ENCODE results near the gene SLC22A13. TPM values are rescaled to one million over a fixed set of nuclear protein-coding genes. Genes with fewer than 3 reads are reported as not detected.

The SLC22A13 gene, protein sequence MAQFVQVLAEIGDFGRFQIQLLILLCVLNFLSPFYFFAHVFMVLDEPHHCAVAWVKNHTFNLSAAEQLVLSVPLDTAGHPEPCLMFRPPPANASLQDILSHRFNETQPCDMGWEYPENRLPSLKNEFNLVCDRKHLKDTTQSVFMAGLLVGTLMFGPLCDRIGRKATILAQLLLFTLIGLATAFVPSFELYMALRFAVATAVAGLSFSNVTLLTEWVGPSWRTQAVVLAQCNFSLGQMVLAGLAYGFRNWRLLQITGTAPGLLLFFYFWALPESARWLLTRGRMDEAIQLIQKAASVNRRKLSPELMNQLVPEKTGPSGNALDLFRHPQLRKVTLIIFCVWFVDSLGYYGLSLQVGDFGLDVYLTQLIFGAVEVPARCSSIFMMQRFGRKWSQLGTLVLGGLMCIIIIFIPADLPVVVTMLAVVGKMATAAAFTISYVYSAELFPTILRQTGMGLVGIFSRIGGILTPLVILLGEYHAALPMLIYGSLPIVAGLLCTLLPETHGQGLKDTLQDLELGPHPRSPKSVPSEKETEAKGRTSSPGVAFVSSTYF
- total RNA-seq (2012; rRNA removed) (under 0.01 TPM in 2 replicates), polyA plus RNA-seq (2012; rRNA removed) (0.22 and 0.29 TPM in 2 replicates), Bru-seq, nascent RNA (percentile 52 among the genes with signal in this experiment), BruChase-seq, experiment 1, labeled RNA remaining after a 6-hour chase (percentile 41 among the genes with signal in this experiment), BruChase-seq, experiment 2, labeled RNA remaining after a 2-hour chase (percentile 41 among the genes with signal in this experiment)
- polyA plus RNA-seq (2012; cell fraction: cytosol; rRNA removed), result 0.02 TPM in 1 of 2 replicates, not detected in the other
- 1.4 and 1.8 TPM in 2 replicates for polyA plus RNA-seq (2012; cell fraction: nucleus; rRNA removed; ENCODE audit: low replicate concordance)
- long read RNA-seq, result 0 reads

DNA sequence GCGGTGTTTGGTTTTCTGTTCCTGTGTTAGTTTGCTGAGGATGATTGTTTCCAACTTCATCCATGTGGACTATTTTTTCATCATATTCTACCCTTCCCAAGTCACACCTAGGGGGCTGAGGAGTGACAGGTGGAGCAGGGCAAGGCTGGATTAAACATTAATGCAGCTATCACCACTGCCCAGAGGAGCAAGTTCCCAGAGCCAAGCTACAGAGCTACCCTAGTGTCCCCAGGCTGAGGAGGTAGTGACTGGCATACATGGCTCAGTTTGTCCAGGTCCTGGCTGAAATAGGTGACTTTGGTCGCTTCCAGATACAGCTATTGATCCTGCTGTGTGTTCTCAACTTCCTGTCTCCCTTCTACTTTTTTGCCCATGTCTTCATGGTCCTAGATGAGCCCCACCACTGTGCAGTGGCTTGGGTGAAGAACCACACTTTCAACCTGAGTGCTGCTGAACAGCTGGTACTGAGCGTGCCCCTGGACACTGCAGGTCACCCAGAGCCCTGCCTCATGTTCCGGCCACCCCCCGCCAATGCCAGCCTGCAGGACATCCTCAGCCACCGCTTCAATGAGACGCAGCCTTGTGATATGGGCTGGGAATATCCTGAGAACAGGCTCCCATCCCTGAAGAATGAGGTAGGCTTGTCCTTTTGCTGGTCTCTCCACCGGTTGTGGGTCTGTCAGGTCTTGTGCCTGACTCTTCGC is at the start of gene SLC22A13:
Gene SLC22A13 (plus strand): TSS at position 209 of the 704 bp plus-strand sequence. CDS start 49 bp downstream, at position 258.
- Histone ChIP-seq H4K20me1 (ENCODE audit: insufficient read depth, low read length) (no peaks in the 10 kb centered on the region), H2AK5ac (ENCODE audit: low read depth, low read length) (no peak within 1 kb of the TSS), H3K27me3 (ENCODE audit: control insufficient read depth, insufficient read depth, low read length) (no peaks in the 10 kb centered on the region), H3K4ac (ENCODE audit: low read depth, low read length) (no peak within 1 kb of the TSS), H2BK15ac (ENCODE audit: low read depth, low read length) (no peak within 1 kb of the TSS), H3K18ac (ENCODE audit: low read depth, low read length) (no peak within 1 kb of the TSS), H4K91ac (ENCODE audit: insufficient read depth, low read depth, low read length) (no peak within 1 kb of the TSS), H3K56ac (ENCODE audit: extremely low read depth, insufficient read depth, low read length) (no peak within 1 kb of the TSS), H3K4me3 (ENCODE audit: insufficient read depth, low read depth, low read length) (no peak within 1 kb of the TSS), H3K79me1 (ENCODE audit: low read depth in 1 of 2, low read length in 2 of 2) (peaks cover 0 to 5% of the 10 kb centered on the region in 2 experiments; a peak in 1 of 4 replicates), H4K5ac (ENCODE audit: low read depth, low read length) (no peak within 1 kb of the TSS), H4K8ac (ENCODE audit: low read depth in 2 of 2, low read length in 2 of 2) (no peak within 1 kb of the TSS), H2AK9ac (replicated peaks; ENCODE audit: low read depth, low read length, poor library complexity) (no peak within 1 kb of the TSS), H2BK5ac (ENCODE audit: low read depth, low read length, poor library complexity, severe bottlenecking) (no peak within 1 kb of the TSS), H2BK20ac (ENCODE audit: low read depth, low read length) (no peak within 1 kb of the TSS), H3K9me3 (ENCODE audit: control insufficient read depth, insufficient read depth, low read length) (no peaks in the 10 kb centered on the region; the same call in 1 of the 2 replicates), H3K27ac (ENCODE audit: insufficient read depth, low read length) (no peak within 1 kb of the TSS), H3K14ac (replicated peaks; ENCODE audit: low read depth, low read length) (no peak within 1 kb of the TSS), H3K36me3 (ENCODE audit: control insufficient read depth, insufficient read depth, low read length) (peaks cover 7% of the 10 kb centered on the region), H3K9me1 (ENCODE audit: insufficient read depth, low read length) (peaks cover 16% of the 10 kb centered on the region), H3K4me2 (ENCODE audit: low read depth, low read length) (no peak within 1 kb of the TSS), H2AFZ (replicated peaks; ENCODE audit: low read length, poor library complexity) (no peak within 1 kb of the TSS), H2BK120ac (ENCODE audit: low read depth, low read length) (no peak within 1 kb of the TSS), H3K23ac (ENCODE audit: low read depth, low read length) (no peak within 1 kb of the TSS), H3K9ac (ENCODE audit: low read depth, low read length) (no peak within 1 kb of the TSS), H3K4me1 (ENCODE audit: control insufficient read depth, insufficient read depth, low read length) (no peaks in the 10 kb centered on the region; the same call in 1 of the 2 replicates)
- 95% methylated on average over 7 of the region's 9 CpGs; no CpG with 5 or more reads in 1 of the 2 experiments for WGBS, 2 experiments (ENCODE audit: extremely low coverage in 2 of 2, insufficient read length in 1 of 2)
- intact Hi-C loops (cut with micrococcal nuclease), result no loop called here
- in situ Hi-C loops (cut with MboI; ENCODE audit: low sequenced_read_pairs), result no loop called here
- ChIA-PET CTCF (no interaction called here), POLR2A (ENCODE audit: unreplicated experiment) (no interaction called here)
- dilution Hi-C loops (cut with HindIII; ENCODE audit: low sequenced_read_pairs, unreplicated experiment), result no loop called here
- TF ChIP-seq, protein P1, sequence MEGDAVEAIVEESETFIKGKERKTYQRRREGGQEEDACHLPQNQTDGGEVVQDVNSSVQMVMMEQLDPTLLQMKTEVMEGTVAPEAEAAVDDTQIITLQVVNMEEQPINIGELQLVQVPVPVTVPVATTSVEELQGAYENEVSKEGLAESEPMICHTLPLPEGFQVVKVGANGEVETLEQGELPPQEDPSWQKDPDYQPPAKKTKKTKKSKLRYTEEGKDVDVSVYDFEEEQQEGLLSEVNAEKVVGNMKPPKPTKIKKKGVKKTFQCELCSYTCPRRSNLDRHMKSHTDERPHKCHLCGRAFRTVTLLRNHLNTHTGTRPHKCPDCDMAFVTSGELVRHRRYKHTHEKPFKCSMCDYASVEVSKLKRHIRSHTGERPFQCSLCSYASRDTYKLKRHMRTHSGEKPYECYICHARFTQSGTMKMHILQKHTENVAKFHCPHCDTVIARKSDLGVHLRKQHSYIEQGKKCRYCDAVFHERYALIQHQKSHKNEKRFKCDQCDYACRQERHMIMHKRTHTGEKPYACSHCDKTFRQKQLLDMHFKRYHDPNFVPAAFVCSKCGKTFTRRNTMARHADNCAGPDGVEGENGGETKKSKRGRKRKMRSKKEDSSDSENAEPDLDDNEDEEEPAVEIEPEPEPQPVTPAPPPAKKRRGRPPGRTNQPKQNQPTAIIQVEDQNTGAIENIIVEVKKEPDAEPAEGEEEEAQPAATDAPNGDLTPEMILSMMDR (conservative IDR thresholded peaks at IDR 0.05; ENCODE audit: low read depth, low read length), result no peak
- no peak for TF ChIP-seq RCOR1 (IDR thresholded peaks at IDR 0.05; ENCODE audit: insufficient replicate concordance, low read length)
- TF ChIP-seq MAZ (IDR thresholded peaks at IDR 0.05; ENCODE audit: borderline replicate concordance, low read depth, low read length), result no peak
- no peak for TF ChIP-seq CEBPB (IDR thresholded peaks at IDR 0.05; ENCODE audit: low read depth, low read length)
- no peak for TF ChIP-seq RFX5 (IDR thresholded peaks at IDR 0.05; ENCODE audit: low read depth, low read length)
- TF ChIP-seq NFE2L2 (IDR thresholded peaks at IDR 0.05; ENCODE audit: low read depth, low read length), result no peak
- ATAC-seq (ENCODE audit: low read depth), result no peak
- no TSS peak for BruUV-seq (replicated peaks)
- no peak for DNase-seq

Measured in IMR-90 (cell line).